ENCODE measurements around the gene ZSWIM4. TPM values are rescaled to one million over a fixed set of nuclear protein-coding genes. Genes with fewer than 3 reads are reported as not detected.
A peak's percentile ranks its signal among the peaks of the same experiment; 100 is the strongest.

ZSWIM4 gene
- total and polyA plus RNA-seq, 7 donors: 0.77 to 7.8 (median 3.7) TPM

DNA sequence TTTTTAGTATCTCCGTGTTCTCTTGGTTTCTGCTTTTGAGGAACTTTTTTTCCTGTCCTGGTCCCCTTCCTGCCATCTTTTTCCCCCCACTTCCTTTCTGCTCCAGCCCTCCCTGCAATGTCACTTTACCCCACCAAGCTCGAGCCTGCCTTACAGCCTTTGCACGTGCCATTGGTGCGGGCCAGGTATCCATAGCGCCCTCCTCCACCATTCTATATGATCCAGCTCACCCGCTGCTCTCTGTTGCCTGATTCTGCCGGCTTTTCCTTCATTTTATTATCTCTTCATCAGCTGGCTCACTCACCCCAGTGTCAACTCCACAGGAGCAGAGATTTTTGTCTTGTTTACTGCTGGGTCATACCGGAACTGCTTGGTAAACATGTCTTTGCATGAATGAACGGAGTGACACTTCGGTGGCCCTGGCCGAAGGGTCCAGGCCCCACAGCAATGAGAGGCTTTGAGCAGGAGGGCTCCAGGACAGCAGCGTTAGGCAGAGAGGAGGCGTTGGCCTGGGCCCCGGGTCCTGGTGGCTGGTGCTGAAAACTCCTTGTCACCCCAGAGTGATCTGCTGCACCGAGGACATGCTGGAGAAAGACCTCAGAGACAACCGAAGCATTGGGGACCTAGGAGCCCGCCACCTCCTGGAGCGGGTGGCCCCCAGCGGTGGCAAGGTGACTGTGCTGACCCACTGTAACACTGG lies 29.7 kb upstream of the ZSWIM4 start:
- H3K27ac ChIP-seq: peak overlapping the region; percentile 66
- ATAC-seq: no peak
- DNase-seq: no peak
- no peaks in the 10 kb centered on the region for H3K27me3 ChIP-seq (ENCODE audit: insufficient read depth in 3 of 3, low read length in 2 of 3)
- peaks cover 0 to 58% of the 10 kb centered on the region in 2 donors for H3K36me3 ChIP-seq (ENCODE audit: insufficient read depth in 1 of 2, low read depth in 1 of 2)
- 55 to 66% (median 64%) methylated on average over 19 of the region's 19 CpGs for WGBS, 3 donors
- H3K4me3 ChIP-seq: peak overlapping the region; percentile 84
- TF ChIP-seq, protein P1, sequence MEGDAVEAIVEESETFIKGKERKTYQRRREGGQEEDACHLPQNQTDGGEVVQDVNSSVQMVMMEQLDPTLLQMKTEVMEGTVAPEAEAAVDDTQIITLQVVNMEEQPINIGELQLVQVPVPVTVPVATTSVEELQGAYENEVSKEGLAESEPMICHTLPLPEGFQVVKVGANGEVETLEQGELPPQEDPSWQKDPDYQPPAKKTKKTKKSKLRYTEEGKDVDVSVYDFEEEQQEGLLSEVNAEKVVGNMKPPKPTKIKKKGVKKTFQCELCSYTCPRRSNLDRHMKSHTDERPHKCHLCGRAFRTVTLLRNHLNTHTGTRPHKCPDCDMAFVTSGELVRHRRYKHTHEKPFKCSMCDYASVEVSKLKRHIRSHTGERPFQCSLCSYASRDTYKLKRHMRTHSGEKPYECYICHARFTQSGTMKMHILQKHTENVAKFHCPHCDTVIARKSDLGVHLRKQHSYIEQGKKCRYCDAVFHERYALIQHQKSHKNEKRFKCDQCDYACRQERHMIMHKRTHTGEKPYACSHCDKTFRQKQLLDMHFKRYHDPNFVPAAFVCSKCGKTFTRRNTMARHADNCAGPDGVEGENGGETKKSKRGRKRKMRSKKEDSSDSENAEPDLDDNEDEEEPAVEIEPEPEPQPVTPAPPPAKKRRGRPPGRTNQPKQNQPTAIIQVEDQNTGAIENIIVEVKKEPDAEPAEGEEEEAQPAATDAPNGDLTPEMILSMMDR (IDR thresholded peaks at IDR 0.05): no peak
- no peaks in the 10 kb centered on the region for H3K9me3 ChIP-seq
- peaks cover 4% of the 10 kb centered on the region for H3K4me1 ChIP-seq
- intact Hi-C loops (cut with DNase I): no loop called here

DNA sequence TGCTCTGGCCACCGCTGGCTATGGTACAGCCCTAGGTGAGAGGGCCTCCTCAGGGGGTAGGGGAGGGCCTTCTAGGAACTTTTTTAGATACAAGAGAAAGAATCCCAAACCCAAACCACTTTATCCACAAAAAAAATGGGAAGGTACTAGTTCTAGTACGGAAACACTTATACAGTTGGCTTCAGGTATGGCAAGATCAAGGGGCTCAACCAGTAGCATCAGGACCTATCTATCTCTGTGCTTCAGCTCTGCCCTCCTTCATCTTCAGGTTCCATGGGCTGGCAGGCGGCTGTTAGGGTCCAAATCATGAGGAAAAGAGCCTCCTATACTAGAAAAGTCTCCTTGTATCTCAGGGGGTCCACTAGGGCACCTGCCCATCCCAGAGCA lies 29.2 kb upstream of the ZSWIM4 start:
- Histone ChIP-seq H3K4me3 (no peak overlapping the region), H3K4me1 (peaks cover 4% of the 10 kb centered on the region), H3K36me3 (ENCODE audit: insufficient read depth in 1 of 2, low read depth in 1 of 2) (peaks cover 0 to 58% of the 10 kb centered on the region in 2 donors), H3K27me3 (ENCODE audit: insufficient read depth in 3 of 3, low read length in 2 of 3) (no peaks in the 10 kb centered on the region), H3K9me3 (no peaks in the 10 kb centered on the region), H3K27ac (no peak overlapping the region)
- TF ChIP-seq, protein P1 (IDR thresholded peaks at IDR 0.05): no peak
- ATAC-seq: no peak
- 94 to 97% (median 94%) methylated on average over 3 of the region's 3 CpGs for WGBS, 3 donors
- intact Hi-C loops (cut with DNase I): no loop called here
- no peak for DNase-seq

DNA sequence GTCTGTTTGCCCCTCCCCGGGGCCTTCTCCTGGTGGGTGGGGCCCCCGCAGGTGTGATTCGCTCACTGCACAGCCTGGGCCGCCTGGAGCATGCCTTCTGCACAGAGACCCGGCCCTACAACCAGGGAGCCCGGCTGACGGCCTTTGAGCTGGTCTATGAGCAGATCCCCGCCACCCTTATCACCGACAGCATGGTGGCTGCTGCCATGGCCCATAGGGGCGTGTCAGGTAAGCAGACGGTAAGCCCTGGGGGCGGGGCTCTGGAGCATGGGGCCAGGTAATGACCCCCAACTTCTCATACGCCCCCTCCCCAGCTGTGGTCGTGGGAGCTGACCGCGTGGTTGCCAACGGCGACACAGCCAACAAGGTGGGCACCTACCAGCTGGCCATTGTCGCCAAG lies 26.7 kb upstream of the ZSWIM4 start:
- Histone ChIP-seq H3K4me1 (peaks cover 4% of the 10 kb centered on the region), H3K9me3 (no peaks in the 10 kb centered on the region), H3K4me3 (no peak overlapping the region), H3K27me3 (ENCODE audit: insufficient read depth in 3 of 3, low read length in 2 of 3) (no peaks in the 10 kb centered on the region), H3K27ac (no peak overlapping the region), H3K36me3 (ENCODE audit: insufficient read depth in 1 of 2, low read depth in 1 of 2) (peaks cover 2 to 47% of the 10 kb centered on the region in 2 donors)
- TF ChIP-seq, protein P1 (IDR thresholded peaks at IDR 0.05): no peak
- ATAC-seq (no peak), DNase-seq (no peak)
- WGBS, 3 donors: 84 to 89% (median 86%) methylated on average over 18 to 19 of the region's 19 CpGs
- intact Hi-C loops (cut with DNase I): no loop called here

DNA sequence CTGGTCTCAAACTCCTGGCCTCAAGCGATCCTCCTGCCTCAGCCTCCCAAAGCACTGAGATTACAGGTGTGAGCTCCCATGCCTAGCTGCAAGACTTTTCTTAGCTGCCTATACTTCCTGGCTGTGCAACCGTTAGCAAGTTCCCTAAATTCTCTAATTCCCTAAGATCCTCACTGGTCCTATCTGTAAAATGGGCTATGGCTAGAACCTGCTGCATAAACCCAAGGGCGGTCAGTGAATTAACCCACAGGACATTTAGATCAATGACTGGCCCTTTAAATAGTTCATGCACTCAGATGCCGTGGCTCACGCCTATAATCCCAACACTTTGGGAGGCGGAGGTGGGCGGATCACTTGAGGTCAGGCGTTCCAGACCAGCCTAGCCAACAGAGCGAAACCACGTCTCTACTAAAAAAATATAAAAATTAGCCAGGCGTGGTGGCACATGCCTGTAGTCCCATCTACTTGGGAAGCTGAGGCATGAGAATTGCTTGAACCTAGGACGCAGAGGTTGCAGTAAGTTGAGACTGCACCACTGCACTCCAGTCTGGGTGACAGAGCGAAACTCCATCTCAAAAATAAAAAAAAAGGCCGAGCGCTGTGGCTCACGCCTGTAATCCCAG lies 25.1 kb upstream of the ZSWIM4 start:
- intact Hi-C loops (cut with DNase I): loop anchor here (10.0 kb wide), 1 partner anchor 305 kb away; the partner anchor contains the start of gene MISP3 (in 2 of the 2)
- H3K9me3 ChIP-seq: no peaks in the 10 kb centered on the region
- 84 to 88% (median 86%) methylated on average over 16 of the region's 16 CpGs for WGBS, 3 donors

More for the DNA sequence above, 25.1 kb upstream of the ZSWIM4 start:
- Histone ChIP-seq H3K27ac (no peak overlapping the region), H3K4me1 (peaks cover 7% of the 10 kb centered on the region), H3K4me3 (no peak overlapping the region), H3K36me3 (ENCODE audit: insufficient read depth in 1 of 2, low read depth in 1 of 2) (peaks cover 2 to 47% of the 10 kb centered on the region in 2 donors), H3K27me3 (ENCODE audit: insufficient read depth in 3 of 3, low read length in 2 of 3) (no peaks in the 10 kb centered on the region)
- no peak for ATAC-seq
- DNase-seq: no peak
- TF ChIP-seq, protein P1 (IDR thresholded peaks at IDR 0.05): no peak
